ENCODE data around the gene RCBTB1. TPM values are rescaled to one million over a fixed set of nuclear protein-coding genes. Genes with fewer than 3 reads are reported as not detected.
A peak's percentile ranks its signal among the peaks of the same experiment; 100 is the strongest.

RCBTB1 gene
- total RNA-seq, 2 experiments from 2014 or later: 10.3 to 11.4 TPM

GRCh38 chr13:49527123-49527522 is 58.2 kb downstream of the RCBTB1 start:
- Mint-ChIP-seq H3K4me1 (ENCODE audit: low read depth) (peaks cover 10% of the 10 kb centered on the region), H3K27me3 (no peaks in the 10 kb centered on the region), H3K4me3 (no peak overlapping the region), H3K27ac (peak overlapping the region; percentile 35), H3K36me3 (ENCODE audit: low read depth) (peaks cover 78% of the 10 kb centered on the region), H3K9me3 (no peaks in the 10 kb centered on the region)
- ATAC-seq (ENCODE audit: poor library complexity) (no peak), DNase-seq (no peak)
- Histone ChIP-seq H3K27me3 (ENCODE audit: control insufficient read depth in 1 of 2, insufficient read depth in 2 of 2, low read length in 2 of 2) (no peaks in the 10 kb centered on the region), H3K4me3 (ENCODE audit: low read length) (no peak overlapping the region), H3K27ac (ENCODE audit: low read depth in 1 of 2, low read length in 2 of 2) (no peak overlapping the region), H3K4me1 (ENCODE audit: insufficient read depth, low read length) (no peaks in the 10 kb centered on the region), H3K36me3 (ENCODE audit: insufficient read depth, low read length) (peaks cover 38% of the 10 kb centered on the region), H3K9me3 (ENCODE audit: control insufficient read depth in 1 of 2, insufficient read depth in 1 of 2, low read length in 2 of 2) (no peaks in the 10 kb centered on the region)
- POLR2A ChIA-PET: no interaction called here
- CTCF ChIA-PET: no interaction called here
- no peak for TF ChIP-seq CTCF (IDR thresholded peaks at IDR 0.05)
- intact Hi-C loops (cut with DNase I, micrococcal nuclease): no loop called here

DNA sequence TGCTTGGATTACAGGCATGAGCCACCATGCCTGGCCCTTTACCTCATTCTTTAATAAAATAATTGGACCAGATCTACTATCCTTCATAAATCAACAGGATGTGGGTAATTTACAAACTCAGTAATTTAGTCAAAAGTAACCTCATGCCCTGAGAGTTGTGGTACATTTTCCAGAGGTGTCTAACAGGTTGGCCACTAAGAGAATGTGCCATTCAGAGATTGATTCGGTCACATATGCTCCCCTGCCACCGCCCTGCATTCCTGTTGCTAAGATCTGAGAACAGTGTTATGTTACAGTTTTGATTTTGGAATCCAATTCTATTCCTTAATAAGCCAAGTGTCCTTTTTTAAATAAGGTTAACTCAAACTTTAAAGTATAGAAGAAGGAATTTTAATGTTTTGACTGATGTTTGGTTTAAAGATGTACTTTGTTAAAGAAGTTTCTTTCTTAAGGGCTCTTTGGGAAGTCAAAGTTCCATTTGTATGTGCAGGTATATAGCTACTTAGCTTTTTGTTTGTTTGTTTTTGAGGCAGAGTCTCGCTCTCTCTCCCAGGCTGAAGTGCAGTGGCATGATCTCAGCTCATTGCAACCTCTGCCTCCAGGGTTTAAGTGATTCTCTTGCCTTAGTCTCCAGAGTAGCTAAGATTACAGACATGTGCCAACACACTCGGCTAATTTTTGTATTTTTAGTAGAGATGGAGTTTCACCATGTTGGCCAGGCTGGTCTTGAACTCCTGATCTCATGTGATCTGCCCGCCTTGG is 60.4 kb downstream of the RCBTB1 start:
- Histone ChIP-seq H3K36me3 (ENCODE audit: insufficient read depth, low read length) (peaks cover 51% of the 10 kb centered on the region), H3K27me3 (ENCODE audit: control insufficient read depth in 1 of 2, insufficient read depth in 2 of 2, low read length in 2 of 2) (no peaks in the 10 kb centered on the region), H3K9me3 (ENCODE audit: control insufficient read depth in 1 of 2, insufficient read depth in 1 of 2, low read length in 2 of 2) (no peaks in the 10 kb centered on the region), H3K4me1 (ENCODE audit: insufficient read depth, low read length) (no peaks in the 10 kb centered on the region), H3K4me3 (ENCODE audit: low read length) (no peak overlapping the region), H3K27ac (ENCODE audit: low read depth in 1 of 2, low read length in 2 of 2) (no peak overlapping the region)
- Mint-ChIP-seq H3K9me3 (no peaks in the 10 kb centered on the region), H3K36me3 (ENCODE audit: low read depth) (peaks cover 90% of the 10 kb centered on the region), H3K4me3 (no peak overlapping the region), H3K4me1 (ENCODE audit: low read depth) (peaks cover 5% of the 10 kb centered on the region), H3K27ac (peak overlapping the region; percentile 18), H3K27me3 (no peaks in the 10 kb centered on the region)
- ChIA-PET POLR2A (interaction anchor here (0.5 kb wide), 1 partner anchor 194 kb away, joined by 3 read pairs; no protein-coding TSS in a partner anchor), CTCF (no interaction called here)
- intact Hi-C loops (cut with DNase I, micrococcal nuclease): no loop called here
- DNase-seq (no peak), ATAC-seq (ENCODE audit: poor library complexity) (no peak)
- TF ChIP-seq CTCF (IDR thresholded peaks at IDR 0.05): no peak

- no peak overlapping the region for H3K27ac ChIP-seq (ENCODE audit: low read depth in 1 of 2, low read length in 2 of 2)
- intact Hi-C loops (cut with DNase I, micrococcal nuclease): no loop called here
- H3K4me3 ChIP-seq (ENCODE audit: low read length): no peak overlapping the region
- Mint-ChIP-seq H3K4me3 (no peak overlapping the region), H3K27me3 (no peaks in the 10 kb centered on the region), H3K27ac (no peak overlapping the region), H3K9me3 (no peaks in the 10 kb centered on the region), H3K36me3 (ENCODE audit: low read depth) (peaks cover 84% of the 10 kb centered on the region), H3K4me1 (ENCODE audit: low read depth) (peaks cover 10% of the 10 kb centered on the region)
- H3K4me1 ChIP-seq (ENCODE audit: insufficient read depth, low read length): no peaks in the 10 kb centered on the region
- no peaks in the 10 kb centered on the region for H3K9me3 ChIP-seq (ENCODE audit: control insufficient read depth in 1 of 2, insufficient read depth in 1 of 2, low read length in 2 of 2)
- CTCF ChIA-PET: no interaction called here
- peaks cover 58% of the 10 kb centered on the region for H3K36me3 ChIP-seq (ENCODE audit: insufficient read depth, low read length)
- no peak for ATAC-seq (ENCODE audit: poor library complexity)
- no peaks in the 10 kb centered on the region for H3K27me3 ChIP-seq (ENCODE audit: control insufficient read depth in 1 of 2, insufficient read depth in 2 of 2, low read length in 2 of 2)
- no peak for DNase-seq
- POLR2A ChIA-PET: no interaction called here
- no peak for TF ChIP-seq CTCF (IDR thresholded peaks at IDR 0.05)
These were observed 64.1 kb downstream of the RCBTB1 start for GRCh38 chr13:49521224-49521623.
